HG03565 (cell line): Measurements from ENCODE around the gene LCLAT1.

Experiments
- ATAC-seq: cut with Tn5 transposase; IDR thresholded peaks from one replicate; pipeline ENCODE4 v1.9.1; 2021; ENCODE audit warnings: mild to moderate bottlenecking, moderate library complexity; ENCODE audit not compliant: unreplicated experiment

Gene LCLAT1

DNA sequence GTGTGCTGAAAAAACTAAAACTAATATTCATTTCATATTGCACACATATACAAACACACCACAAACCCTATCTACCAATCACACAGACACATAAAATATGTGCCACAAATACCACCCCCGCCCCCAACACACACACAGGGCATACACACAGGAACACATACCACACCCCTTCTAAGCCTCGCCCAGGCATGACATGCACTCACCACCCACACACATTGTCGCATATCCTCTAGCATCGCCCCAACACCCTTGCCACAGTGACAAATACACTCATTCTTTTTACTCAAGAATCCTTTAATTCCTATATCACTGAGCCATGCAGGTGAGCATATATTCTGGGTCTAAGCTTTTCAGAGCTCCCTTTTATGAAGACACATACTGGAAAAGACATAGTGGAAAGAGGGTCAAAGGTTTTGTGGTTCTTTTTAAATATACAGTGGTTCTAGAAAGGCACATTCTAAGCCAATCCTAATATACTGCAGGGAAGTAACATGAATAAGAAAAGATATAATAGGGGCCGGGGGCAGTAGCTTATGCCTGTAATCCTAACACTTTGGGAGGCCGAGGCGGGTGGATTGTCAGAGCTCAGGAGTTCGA, 24.5 kb upstream of the LCLAT1 start:
- peak; percentile 67 for ATAC-seq

DNA sequence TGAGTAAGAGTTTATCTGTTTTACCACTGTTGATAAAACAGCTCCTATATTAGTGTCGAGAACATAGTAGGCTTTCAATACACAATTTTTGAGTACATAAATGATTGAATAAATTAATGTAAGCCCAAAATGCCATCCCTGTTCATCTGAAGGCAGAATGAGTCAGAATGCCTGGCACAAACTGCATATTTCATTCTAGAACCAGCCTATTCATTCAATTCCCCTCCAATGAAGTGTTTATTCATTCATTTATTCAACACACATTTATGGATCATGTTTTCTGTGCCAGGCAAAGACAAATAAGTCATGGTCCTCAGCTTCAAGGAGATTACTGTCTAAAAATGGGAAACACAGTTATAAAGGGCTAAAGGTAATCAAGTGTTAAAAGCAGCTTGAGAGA, 22.8 kb upstream of the LCLAT1 start:
- no peak for ATAC-seq

DNA sequence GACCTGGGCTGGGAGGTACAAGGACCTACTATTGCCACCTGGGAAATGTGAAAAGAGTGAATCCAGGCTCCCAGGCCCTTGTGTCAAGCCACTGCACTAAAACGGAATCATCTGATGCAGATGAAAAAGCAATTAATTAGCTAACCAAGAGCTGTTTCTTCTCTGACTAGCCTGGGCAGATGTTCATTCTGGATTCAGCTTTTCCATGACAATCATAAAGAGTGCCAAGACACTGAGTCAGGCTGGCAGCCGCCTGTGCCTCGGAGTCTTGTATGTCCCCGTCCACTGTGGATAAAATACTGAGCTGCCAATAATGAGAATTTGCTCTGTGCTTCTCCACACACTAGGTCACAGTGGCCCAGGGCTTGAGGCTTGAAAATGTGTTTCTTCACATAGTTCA, 21.7 kb upstream of the LCLAT1 start:
- no peak for ATAC-seq

DNA sequence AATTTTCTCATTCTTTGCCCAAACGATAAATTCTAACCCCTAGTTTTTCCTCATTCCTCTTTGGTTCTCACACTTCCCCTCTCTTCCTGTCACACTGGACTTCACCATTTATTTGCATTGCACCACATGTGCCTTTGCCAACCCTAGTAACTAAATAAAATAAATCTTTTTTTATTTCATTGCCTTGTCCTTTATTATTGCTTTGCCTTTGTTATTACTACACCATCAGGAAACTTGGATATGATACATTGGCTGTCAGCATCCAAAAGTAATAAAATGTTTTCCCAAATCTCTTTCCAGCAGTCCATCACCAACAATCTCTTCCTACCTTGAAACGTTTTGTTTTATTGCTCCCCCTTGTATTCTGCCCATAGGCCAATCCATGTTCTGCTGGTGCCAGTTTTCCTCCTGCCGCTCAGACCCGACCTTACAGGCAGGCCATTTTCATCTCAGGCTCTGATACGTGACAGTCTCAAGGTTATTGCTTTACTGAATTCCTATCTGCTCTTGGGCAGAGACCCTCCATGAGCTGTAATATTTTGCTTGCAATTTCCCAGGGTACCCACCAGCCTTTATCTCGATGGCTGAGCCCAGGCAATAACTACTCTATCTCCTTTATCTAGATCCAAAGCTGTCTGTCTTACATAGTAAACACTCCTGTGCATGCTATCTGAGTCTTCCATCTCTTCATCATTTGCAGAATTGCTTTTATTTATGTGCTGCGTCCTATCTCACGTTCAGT, 19.3 kb upstream of the LCLAT1 start:
- ATAC-seq: no peak

DNA sequence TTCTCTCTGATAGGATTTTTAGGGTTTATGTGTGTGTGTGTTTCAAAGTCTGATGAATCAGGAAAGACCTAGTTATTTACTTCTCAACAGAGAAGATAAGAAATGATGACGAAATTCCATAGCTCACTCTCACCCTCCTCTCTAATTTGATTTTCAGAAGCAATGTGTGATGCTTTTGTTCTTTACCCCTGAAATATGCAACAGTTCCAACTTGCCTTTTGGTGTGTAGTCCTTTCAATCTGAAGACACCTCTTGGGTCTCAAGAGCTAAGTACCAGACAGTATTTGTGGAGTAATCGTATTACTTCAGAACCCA, 18.7 kb upstream of the LCLAT1 start:
- no peak for ATAC-seq

DNA sequence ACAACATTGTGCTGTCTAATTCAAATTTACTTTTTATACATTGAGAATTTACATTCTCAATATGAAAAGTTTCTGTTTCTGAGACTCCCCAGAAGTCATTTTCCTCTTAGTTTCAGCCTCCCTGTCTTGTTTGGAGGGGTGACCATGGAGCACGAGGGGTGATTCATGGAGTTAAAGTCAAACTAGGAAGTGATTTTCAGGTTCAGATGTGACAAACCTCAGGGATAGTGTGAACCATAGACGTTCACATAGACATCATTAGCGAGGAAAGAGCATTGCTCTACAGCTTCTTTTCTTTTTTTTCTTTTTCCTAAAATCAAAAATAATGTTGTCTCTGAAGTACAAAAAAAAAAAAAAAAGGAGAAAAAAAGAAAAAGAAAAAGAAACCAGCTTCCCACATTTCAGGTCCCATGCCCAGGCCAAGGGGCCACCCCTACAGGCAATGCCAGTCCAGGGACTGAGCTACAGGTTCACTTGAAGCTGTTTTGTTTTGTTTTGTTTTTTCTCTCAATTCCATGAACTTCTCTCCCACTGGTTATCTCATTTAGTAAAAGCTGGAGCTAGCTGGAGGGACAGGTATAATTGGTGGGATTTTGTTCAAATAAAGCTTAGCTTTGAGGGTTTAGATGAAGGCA, 18.1 kb upstream of the LCLAT1 start:
- no peak for ATAC-seq

DNA sequence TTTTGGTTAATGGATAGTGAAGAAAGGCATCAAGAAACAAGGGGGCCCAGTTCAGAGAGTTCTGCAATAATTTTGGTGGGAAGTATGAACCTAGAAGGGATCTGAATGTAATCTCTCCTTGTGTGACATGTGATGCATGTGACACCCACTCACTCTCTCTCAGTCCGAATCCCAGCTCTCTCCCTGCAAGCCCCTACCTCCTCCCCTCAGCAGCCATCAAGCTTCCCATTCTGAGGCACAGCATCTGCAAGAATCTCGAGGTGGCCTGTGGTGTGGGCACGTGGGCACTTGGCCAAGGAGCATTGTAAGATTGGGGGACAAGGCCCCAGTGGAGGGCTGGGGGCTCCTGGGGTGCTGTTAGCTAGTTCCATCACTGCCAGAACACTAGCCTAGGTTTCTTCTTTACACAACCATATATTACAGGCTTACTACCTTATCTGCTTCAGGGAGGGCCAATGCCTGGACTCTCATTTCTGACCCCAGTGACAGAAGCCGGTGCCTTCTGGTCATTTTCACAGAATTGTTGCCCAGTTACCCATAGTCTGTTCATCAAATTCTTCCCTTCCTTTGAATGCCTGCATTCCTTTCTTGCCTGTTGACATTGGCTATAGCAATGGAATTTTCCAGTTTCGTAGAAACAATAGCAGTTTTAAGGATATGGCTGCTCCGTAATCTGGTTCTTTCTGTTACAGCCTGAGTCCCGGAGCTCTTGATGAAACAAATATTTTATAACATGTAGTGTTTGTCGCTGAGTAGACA, 13.3 kb upstream of the LCLAT1 start:
- ATAC-seq: no peak

DNA sequence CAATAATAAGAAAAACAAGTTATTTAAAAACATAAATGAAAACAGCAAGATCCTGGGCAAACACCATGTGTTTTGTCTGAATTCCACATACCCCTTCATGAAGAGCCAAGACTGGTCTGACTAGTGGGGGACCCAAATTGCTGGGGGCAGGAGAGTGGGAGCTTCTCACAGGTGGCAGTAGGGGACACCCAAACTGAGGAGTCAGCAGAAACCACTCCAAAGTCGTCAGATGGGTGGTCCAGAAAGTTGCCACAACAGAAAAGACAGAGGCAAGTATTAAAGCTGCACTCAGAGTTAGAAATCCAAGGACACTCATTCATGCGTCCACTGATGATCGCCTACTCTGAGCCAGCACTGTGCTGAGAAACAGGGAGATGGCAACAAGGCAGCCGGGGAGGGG, 12.3 kb upstream of the LCLAT1 start:
- no peak for ATAC-seq

DNA sequence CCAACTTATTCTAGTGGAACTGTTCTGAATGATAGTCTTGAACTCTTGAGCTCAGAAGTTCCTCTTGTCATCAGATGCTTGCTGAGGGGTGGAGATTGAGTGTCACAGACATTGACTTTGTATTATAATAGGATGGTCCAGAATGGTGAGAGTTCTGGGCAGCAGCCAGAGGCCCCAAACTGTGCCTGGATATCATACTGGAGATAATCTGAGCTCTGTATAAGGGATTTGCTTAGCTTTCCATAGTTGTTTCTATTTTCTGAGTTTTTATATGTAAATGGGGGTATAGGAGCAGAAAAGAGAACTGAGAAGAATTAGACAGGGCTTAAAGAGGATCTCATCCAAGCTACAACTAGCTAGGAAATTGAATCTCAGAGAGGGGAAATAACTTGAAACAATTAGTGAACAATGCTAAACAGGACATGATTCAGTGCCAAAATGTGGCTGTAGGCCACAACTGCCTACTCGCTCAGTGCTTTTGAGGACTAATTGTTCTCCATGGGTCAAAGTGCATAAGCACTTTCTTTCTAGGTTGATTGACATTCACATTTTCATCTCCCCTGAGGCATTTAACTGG, 10.1 kb upstream of the LCLAT1 start:
- no peak for ATAC-seq

DNA sequence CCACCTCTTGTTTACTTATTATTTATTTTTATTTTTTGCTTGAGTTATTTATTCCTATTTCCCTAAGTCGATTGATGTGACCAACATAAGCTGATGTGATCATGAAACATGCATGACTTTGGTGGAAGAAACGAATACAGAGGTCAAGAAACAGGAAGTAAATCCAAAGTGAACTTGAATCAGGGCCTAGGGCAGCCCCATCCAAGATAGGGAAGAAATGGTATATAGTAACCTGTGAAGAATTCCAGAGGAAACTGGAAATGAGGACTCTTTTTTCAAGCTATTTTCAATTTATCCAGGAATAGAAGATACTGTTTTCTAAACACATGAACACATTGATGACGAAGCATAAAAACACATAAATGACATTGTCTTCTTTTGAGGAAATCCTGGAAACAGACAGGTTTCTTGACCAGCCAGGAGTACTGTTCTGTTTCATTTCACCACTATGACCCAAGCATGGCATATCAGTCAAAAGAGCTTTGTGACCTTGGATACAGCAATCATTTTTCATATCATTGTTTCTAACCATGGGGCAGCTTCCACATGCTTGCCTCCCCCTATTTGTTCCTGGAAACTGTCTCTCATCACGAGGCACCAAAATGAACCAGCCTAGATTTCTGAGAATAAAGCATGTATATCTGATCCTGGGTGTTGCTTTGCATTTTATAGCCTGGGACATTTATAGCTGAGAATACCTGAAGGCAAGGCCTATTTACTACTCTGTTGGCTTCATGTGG, 9.1 kb upstream of the LCLAT1 start:
- ATAC-seq: no peak

DNA sequence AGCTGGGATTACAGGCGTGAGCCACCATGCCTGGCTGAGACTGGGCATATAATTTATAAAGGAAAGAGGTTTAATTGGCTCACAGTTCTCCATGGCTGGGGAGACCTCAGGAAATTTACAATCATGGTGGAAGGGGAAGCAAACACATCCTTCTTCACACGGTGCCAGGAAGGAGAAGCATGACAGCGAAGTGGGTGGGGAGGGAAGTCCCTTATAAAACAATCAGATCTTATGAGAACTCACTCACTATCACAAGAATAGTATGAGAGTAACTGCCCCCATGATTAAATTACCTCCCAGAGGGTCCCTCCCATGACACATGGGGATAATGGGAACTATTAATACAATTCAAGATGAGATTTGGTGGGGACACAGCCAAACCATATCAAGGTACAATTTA, 7.8 kb upstream of the LCLAT1 start:
- no peak for ATAC-seq

DNA sequence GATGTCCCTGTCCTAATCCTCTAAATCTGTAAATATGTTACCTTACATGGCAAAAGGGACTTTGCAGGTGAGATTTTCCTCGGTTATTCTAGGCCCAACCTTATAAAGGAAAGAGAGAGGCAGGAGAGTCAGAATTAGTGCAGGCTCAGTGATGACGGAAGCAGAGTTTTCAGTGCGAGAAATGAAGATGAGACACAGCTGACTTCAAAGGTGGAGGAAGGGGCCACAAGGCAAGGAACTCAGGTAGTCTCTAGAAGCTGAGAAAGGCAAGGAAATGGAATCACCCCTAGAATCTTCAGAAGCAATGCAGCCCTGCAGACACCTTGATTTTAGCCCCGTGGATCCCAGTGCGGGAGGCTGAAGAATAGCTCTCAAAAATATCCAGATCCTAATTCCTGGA, 7.2 kb upstream of the LCLAT1 start:
- no peak for ATAC-seq

DNA sequence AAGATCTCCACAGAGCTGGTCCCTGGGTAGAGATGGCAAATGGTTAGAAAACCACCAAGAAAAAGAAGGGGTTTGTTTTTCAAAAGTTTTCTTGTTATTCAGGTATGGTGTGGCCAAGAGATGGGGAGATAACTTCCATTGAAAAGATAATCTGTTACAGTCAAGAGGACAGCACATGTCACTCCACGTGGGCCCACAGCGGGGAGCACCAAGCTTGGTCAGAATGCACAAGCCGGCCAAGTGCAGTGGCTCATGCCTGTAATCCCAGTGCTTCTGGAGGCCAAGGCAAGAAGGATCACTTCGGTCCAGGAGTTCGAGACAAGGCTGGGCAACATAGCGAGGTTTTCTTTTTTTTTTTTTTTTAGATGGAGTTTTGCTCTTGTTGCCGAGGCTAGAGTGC, 6.0 kb upstream of the LCLAT1 start:
- no peak for ATAC-seq

DNA sequence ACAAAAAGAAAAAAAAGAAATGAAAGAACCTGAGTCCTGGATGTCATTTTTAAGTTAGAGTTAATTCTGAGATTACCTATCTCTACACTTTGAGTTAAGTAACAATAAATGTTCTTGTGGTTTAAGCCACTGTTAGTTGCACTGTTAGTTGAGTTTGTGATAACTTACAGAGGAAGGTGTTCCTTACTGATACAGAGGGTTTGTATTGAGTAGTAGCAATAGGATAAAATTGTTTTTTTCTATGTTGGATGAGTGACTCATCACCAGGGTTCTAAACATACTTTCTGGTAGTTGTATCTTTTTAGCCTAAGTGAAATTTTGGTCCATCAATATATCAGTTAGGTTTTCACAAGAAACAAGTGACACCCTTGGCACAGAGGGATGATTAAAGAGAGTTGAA, 4.0 kb upstream of the LCLAT1 start:
- no peak for ATAC-seq

DNA sequence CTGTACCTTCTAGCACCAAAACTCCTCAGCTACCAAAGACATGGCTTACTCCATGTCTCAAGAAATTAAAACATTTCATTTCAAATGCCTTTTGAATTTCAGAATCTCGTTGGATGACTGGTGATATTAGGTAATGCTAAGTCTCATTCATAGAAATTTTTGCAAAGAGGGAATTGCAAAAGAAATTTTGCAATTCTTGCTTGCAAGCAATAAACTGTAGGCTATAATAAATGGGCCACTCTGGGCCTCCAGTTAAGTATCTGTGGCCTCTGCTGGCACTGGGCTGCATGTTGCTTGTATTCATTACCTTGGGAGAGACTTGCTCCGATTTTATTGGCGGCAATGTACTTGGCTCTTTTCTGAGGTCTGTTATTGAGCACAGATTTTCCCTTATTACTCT, 2.8 kb upstream of the LCLAT1 start:
- no peak for ATAC-seq

DNA sequence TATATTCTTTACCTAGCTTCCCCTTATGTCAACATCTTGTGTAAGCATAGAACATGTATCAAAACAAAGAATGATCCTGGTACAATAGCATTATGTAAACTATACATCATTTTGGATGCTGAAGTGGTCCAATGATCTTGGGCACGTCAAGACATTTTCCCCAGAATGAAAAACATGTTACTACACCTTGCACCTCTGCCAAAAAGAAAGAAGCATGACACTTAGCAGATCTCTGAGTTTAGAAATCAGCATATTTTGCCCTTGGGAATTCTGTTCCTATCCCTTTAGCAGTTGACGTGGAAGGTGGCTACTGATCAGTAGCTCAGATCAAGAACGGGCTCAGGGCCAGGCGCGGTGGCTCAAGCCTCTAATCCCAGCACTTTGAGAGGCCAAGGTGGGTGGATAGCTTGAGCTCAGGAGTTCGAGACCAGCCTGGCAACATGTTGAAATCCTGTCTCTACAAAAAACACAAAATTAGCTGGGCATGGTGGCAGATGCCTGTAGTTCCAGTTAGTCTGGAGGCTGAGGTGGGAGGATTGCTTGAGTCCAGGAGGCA, 1.7 kb upstream of the LCLAT1 start:
- ATAC-seq: no peak

DNA sequence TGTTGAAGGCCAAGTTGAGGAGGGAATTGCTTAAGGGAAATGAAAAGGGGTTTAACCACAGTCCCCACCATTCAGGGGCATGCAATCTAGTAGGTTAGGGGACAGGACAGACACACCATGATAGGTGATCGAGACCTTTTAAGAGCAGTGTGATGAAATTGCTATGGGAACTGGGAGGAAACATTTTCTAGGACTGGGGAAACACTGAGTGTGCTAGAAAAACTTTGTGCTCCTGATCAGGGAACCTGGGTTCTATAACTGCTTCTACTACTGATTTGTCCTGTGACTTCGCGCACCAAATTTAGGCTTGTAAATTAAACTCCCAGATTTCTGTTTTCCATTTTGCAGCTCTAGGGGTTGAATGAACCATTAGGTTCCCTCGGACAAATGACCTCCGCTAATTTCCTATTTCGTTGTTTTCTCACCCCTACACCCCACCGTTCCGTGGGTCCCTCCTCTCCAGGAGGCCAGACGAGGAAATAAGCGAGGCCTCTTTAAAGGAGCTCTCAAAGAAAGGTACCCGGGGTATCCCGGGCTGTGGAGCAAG, 371 bp upstream of the LCLAT1 start:
- ATAC-seq: no peak

DNA sequence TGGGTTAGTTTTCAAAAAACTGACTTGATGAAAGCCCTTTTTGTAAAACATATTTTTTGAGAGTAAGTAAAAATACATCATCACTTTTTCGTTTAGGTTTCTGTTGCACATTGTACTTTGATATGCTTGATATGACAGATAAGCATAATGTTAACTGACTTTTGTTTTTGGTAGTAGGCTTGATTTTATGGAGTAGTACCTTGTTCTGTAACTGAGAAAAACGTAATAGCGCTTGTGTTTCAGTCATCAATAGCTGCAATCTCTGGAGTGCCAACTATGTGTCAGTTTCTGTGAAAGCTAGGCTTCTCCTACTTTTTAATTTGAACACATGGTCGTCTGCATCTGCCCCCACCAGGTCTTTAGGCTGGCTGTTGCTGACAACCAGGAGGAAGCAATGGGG, 1.3 kb downstream of the LCLAT1 start:
- ATAC-seq: no peak

DNA sequence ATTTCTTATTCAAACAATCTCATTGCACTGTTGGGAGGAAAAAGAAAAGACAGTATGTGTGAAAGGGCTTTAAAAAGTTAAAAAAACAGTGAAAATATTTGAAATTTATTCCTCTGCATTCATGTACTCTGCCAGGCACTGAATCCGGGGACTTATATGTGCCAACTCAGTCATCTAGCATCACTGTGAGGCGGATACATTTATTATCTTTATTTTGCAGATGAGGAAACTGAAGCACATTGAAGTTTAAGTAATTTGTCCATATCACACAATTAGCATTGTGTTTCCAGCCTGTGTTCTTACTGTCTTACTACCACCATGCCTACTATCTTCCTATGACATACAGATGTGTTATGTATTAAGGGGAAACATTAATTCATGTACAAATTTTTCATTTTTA, 1.8 kb downstream of the LCLAT1 start:
- ATAC-seq: no peak

DNA sequence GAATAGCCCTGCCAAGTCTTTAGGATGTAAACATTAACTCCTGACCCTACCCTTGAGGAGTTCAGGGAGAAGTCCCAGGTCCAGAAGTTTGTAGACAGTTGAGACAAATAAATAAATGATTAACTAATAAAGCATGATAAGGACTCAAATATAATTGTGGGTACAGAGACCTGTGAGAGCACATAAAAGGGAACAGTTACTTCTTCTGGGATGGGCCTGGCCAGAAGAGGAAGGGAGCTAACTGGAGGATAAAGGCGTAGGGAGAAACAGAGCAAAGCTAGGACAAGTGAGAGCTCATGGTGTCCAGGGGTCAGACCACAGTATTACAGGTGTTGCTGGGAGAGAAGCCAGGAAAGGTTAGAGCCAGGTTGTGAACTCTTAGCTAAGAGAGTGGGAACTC, 3.0 kb downstream of the LCLAT1 start:
- ATAC-seq: no peak
